ENCODE results near the gene SGPP2. TPM values are rescaled to one million over a fixed set of nuclear protein-coding genes. Genes with fewer than 3 reads are reported as not detected.

The SGPP2 gene
- total RNA-seq, 1 donor from 2014 or later = 0.11 TPM

DNA sequence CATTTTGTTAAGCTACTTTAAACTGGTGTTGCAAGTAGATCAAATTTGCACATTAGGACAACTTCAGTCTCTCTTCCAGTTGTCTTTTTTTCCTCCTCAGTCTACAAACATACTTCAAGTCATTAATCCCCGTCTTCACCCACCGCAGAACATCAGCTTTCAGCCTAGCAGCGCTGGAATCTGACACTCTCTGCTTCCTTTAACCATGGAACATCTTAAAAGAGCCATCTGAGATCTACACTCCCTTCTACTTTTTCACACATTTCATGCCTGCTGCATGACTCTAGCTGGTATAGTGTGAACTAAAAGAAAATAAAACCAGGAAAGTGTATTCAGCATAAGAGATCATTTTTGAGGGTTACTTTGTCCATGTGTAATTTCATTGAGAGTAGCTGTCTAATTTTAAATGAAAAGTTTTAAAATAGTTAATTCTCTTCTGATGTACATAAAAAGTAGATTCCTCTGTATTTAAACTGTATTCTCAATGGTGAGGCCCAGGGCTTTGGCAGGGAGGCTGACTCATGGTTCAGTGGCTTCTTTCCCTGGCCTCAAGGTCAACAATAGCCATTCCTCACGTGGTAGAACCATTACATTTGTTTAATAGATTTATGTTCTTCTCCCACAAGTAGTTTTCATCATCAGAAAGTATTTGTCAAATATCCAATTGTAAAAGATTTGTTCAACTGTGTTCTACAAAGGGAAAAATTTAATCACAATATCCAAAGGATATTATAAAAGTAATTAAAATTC, 16.5 kb downstream of the SGPP2 start:
- no peaks in the 10 kb centered on the region for H3F3A ChIP-seq (ENCODE audit: low read depth)
- H3K27me3 ChIP-seq = no peaks in the 10 kb centered on the region
- H3K79me2 ChIP-seq (ENCODE audit: low read depth) = no peaks in the 10 kb centered on the region
- TF ChIP-seq EZH2 (IDR thresholded peaks at IDR 0.05) (no peak), EZH2phosphoT487 (IDR thresholded peaks at IDR 0.05) (no peak)
- TF ChIP-seq, protein P1, sequence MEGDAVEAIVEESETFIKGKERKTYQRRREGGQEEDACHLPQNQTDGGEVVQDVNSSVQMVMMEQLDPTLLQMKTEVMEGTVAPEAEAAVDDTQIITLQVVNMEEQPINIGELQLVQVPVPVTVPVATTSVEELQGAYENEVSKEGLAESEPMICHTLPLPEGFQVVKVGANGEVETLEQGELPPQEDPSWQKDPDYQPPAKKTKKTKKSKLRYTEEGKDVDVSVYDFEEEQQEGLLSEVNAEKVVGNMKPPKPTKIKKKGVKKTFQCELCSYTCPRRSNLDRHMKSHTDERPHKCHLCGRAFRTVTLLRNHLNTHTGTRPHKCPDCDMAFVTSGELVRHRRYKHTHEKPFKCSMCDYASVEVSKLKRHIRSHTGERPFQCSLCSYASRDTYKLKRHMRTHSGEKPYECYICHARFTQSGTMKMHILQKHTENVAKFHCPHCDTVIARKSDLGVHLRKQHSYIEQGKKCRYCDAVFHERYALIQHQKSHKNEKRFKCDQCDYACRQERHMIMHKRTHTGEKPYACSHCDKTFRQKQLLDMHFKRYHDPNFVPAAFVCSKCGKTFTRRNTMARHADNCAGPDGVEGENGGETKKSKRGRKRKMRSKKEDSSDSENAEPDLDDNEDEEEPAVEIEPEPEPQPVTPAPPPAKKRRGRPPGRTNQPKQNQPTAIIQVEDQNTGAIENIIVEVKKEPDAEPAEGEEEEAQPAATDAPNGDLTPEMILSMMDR (IDR thresholded peaks at IDR 0.05) = no peak
- H3K36me3 ChIP-seq = no peaks in the 10 kb centered on the region
- H3K4me1 Mint-ChIP-seq = peaks cover 8% of the 10 kb centered on the region
- H3K36me3 Mint-ChIP-seq = peaks cover 2% of the 10 kb centered on the region
- H3K27ac Mint-ChIP-seq = no peak overlapping the region
- H3K4me2 ChIP-seq = no peak overlapping the region
- DNase-seq (ENCODE audit: low spot score) = no peak
- H3K4me3 Mint-ChIP-seq = no peak overlapping the region
- H3K4me1 ChIP-seq = no peaks in the 10 kb centered on the region
- no peak overlapping the region for H3K9ac ChIP-seq
- no peaks in the 10 kb centered on the region for H4K20me1 ChIP-seq (ENCODE audit: low read depth)
- H3K9me3 ChIP-seq (ENCODE audit: low read depth) = no peaks in the 10 kb centered on the region
- no peak overlapping the region for H3K4me3 ChIP-seq
- peaks cover 5% of the 10 kb centered on the region for H3K27me3 Mint-ChIP-seq (ENCODE audit: insufficient read depth, low read depth)
- no peak overlapping the region for H2AFZ ChIP-seq (replicated peaks)
- H3K27ac ChIP-seq = no peak overlapping the region
- H3K9me3 Mint-ChIP-seq = peaks cover 8% of the 10 kb centered on the region

GRCh38 chr2:222442665-222443064, 18.3 kb downstream of the SGPP2 start:
- H3K9me3 ChIP-seq (ENCODE audit: low read depth) = no peaks in the 10 kb centered on the region
- peaks cover 5% of the 10 kb centered on the region for H3K27me3 Mint-ChIP-seq (ENCODE audit: insufficient read depth, low read depth)

GRCh38 chr2:222445227-222445626, 20.9 kb downstream of the SGPP2 start:
- Histone ChIP-seq H2AFZ (replicated peaks) (no peak overlapping the region), H4K20me1 (ENCODE audit: low read depth) (no peaks in the 10 kb centered on the region), H3K4me2 (no peak overlapping the region), H3F3A (ENCODE audit: low read depth) (no peaks in the 10 kb centered on the region), H3K4me3 (no peak overlapping the region), H3K27ac (no peak overlapping the region), H3K9me3 (ENCODE audit: low read depth) (no peaks in the 10 kb centered on the region), H3K9ac (no peak overlapping the region), H3K27me3 (no peaks in the 10 kb centered on the region), H3K4me1 (no peaks in the 10 kb centered on the region), H3K79me2 (ENCODE audit: low read depth) (no peaks in the 10 kb centered on the region), H3K36me3 (no peaks in the 10 kb centered on the region)
- no peak for DNase-seq (ENCODE audit: low spot score)
- Mint-ChIP-seq H3K4me3 (no peak overlapping the region), H3K27ac (no peak overlapping the region), H3K27me3 (ENCODE audit: insufficient read depth, low read depth) (peaks cover 9% of the 10 kb centered on the region), H3K9me3 (peaks cover 3% of the 10 kb centered on the region), H3K4me1 (peaks cover 15% of the 10 kb centered on the region), H3K36me3 (peaks cover 2% of the 10 kb centered on the region)
- TF ChIP-seq, protein P1 (IDR thresholded peaks at IDR 0.05) = no peak
- TF ChIP-seq EZH2phosphoT487 (IDR thresholded peaks at IDR 0.05) (no peak), EZH2 (IDR thresholded peaks at IDR 0.05) (no peak)

More at GRCh38 chr2:222442665-222443064, 18.3 kb downstream of the SGPP2 start:
- H3K27ac ChIP-seq = no peak overlapping the region
- H3K4me3 ChIP-seq = no peak overlapping the region
- H4K20me1 ChIP-seq (ENCODE audit: low read depth) = no peaks in the 10 kb centered on the region
- H2AFZ ChIP-seq (replicated peaks) = no peak overlapping the region
- no peak overlapping the region for H3K27ac Mint-ChIP-seq
- peaks cover 3% of the 10 kb centered on the region for H3K9me3 Mint-ChIP-seq
- H3K9ac ChIP-seq = no peak overlapping the region
- no peaks in the 10 kb centered on the region for H3K4me1 ChIP-seq
- no peaks in the 10 kb centered on the region for H3K36me3 ChIP-seq
- H3F3A ChIP-seq (ENCODE audit: low read depth) = no peaks in the 10 kb centered on the region
- H3K27me3 ChIP-seq = no peaks in the 10 kb centered on the region
- H3K36me3 Mint-ChIP-seq = peaks cover 2% of the 10 kb centered on the region
- H3K4me2 ChIP-seq = no peak overlapping the region
- H3K79me2 ChIP-seq (ENCODE audit: low read depth) = no peaks in the 10 kb centered on the region
- TF ChIP-seq EZH2phosphoT487 (IDR thresholded peaks at IDR 0.05) (no peak), EZH2 (IDR thresholded peaks at IDR 0.05) (no peak)
- TF ChIP-seq, protein P1 (IDR thresholded peaks at IDR 0.05) = no peak
- peaks cover 8% of the 10 kb centered on the region for H3K4me1 Mint-ChIP-seq
- DNase-seq (ENCODE audit: low spot score) = no peak
- H3K4me3 Mint-ChIP-seq = no peak overlapping the region
